Measurements from ENCODE around the gene SRBD1. TPM values are rescaled to one million over a fixed set of nuclear protein-coding genes. Genes with fewer than 3 reads are reported as not detected.

The SRBD1 gene
- total RNA-seq, 1 experiment from 2014 or later: 23.2 TPM

DNA sequence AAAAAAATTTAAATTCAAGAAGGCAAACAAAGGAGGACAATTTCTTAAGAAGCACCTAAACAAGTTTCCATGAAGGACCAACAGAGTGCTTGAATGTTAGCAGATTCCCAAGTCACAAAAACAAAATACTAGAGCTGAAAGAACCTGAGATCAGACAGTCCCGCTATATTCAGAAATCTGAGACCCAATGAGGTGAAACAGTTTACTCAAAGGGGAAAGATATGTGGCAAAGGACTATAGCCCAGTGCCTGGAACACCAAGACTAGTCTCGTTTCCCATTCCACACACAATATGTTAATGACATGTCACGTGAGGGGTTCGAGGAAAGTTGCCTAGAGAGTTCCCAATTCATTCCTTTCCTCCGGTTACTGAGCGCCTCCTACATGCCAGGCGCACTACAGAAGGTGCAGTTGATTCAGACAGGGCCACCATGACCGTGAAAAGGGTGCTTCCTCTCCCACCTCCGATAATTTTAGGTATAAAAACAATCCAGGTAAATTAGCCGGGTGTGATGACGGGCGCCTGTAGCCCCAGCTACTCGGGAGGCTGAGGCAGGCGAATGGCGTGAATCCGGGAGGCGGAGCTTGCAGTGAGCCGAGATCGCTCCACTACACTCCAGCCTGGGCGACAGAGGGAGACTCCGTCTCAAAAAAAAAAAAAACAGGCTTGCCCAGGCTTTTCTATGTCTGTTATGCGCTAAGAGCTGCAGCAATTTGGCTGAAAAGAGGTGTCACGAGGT lies 617 bp downstream of the SRBD1 start:
- in situ Hi-C loops (cut with HindIII; ENCODE audit: low pct_unique_long_range_greater_than_20kb, low sequenced_read_pairs): no loop called here
- DNase-seq (ENCODE audit: low read depth, low spot score): peak; percentile 91

DNA sequence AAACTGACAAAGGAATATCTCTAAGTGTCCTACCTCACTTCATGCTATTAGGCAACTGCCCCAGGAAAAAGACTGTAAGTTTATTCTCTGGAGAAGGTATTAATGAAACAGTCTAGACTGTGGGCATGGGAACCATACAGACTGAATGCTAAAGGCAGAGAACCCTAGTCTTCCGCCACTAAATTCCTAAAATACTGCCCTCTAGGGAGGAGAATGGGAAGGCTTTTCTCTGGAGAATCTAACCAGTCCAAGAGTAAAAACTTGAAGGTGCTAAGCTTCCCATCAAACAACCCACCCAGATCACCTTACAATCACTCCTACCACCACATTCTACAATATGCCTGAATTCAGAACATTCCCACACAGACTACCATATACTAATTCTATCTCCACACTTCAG lies 3.4 kb downstream of the SRBD1 start:
- peak; percentile 83 for DNase-seq (ENCODE audit: low read depth, low spot score)
- in situ Hi-C loops (cut with HindIII; ENCODE audit: low pct_unique_long_range_greater_than_20kb, low sequenced_read_pairs): no loop called here

DNA sequence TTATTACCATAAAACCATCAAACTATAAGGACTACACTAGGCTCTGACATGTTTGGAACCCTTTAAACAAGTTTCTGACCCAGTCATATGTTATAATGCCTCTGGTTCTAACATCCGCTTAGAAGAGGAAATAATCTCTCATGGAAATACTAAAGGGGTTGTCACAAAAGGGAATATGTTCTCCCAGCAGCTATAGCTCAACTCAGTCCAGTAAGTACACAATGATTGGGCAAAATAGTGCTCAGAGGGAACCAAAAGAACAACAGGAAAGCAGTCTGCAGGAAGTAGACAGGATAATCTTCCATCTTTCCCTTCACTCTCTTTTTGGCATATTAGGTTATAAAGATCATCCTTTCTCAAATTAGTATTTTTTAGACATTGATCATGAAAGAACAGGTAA lies 4.3 kb downstream of the SRBD1 start:
- in situ Hi-C loops (cut with HindIII; ENCODE audit: low pct_unique_long_range_greater_than_20kb, low sequenced_read_pairs): no loop called here
- DNase-seq (ENCODE audit: low read depth, low spot score): no peak

DNA sequence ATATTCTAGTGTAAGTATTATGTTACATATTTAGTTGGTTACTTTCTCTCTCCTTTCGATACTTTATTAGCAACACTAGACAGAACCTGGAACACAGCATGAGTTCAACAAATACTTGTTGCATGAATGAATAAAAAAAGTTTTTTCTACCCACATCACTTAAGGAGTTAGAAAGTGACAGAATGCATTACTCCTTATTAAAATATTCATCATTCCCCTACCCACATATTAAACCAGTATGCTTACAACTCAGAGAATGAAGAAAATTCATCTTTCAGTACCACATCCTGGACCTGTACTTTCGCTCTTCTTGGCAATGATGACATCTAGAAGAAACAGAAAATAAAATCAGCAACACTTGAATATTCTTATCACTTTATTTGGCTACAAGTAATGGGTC lies 6.0 kb downstream of the SRBD1 start:
- in situ Hi-C loops (cut with HindIII; ENCODE audit: low pct_unique_long_range_greater_than_20kb, low sequenced_read_pairs): no loop called here
- DNase-seq (ENCODE audit: low read depth, low spot score): no peak

DNA sequence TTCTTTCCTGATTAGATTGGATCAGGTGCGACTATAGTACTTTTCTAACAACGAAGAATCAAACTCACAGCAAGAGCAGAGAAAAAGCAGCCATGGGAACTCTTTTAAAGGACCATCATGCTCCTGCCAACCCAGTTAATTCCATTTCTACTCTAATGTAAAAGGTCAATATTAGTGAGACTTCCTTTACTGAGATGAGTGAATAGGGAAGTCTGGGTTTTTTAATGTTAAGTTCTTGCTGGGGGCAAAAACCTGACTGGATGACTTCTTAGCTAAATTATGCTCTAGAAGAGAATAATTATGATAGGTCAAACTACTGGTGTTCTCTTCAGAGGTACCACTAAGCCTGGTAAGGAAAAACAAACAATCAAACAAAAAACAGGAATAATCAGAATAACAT lies 8.4 kb downstream of the SRBD1 start:
- DNase-seq (ENCODE audit: low read depth, low spot score): no peak
- in situ Hi-C loops (cut with HindIII; ENCODE audit: low pct_unique_long_range_greater_than_20kb, low sequenced_read_pairs): no loop called here

DNA sequence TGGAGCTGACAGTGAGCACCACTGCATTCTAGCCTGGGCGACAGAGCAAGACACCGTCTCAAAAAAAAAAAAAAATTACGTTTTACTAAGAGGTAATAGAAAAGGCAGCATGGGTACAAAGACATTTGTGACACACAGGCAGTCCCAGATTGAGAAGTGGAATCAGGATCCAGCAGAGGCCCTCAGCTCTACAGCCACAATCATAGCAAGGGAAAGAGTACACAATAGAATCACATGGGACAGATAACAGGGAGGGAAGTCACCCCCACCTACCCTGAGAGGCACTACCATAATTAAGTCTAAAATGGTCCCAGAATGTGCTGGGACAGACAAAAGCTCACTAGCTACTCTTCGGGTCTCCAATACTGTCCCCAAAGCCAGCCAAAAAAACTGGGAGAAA lies 12.5 kb downstream of the SRBD1 start:
- no peak for DNase-seq (ENCODE audit: low read depth, low spot score)

DNA sequence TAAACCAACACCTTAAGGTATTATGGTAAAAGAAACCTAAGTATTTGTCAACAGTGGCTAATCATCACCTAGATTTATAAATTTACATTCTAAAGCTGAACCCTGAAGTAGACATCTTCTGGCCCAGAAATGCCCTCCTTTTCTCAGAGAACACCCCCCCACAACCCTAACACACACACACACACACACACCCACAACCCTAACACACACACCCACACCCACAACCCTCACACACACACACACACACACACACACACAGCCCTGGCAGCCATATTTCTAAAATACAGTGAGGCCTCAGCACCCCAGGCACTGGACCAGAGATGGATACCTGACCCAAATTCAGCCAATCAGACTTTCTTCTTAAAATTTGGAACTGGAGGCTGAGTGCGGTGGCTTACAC lies 14.3 kb downstream of the SRBD1 start:
- DNase-seq (ENCODE audit: low read depth, low spot score): no peak
- in situ Hi-C loops (cut with HindIII; ENCODE audit: low pct_unique_long_range_greater_than_20kb, low sequenced_read_pairs): no loop called here

More for the DNA sequence above, 12.5 kb downstream of the SRBD1 start:
- in situ Hi-C loops (cut with HindIII; ENCODE audit: low pct_unique_long_range_greater_than_20kb, low sequenced_read_pairs): no loop called here

DNA sequence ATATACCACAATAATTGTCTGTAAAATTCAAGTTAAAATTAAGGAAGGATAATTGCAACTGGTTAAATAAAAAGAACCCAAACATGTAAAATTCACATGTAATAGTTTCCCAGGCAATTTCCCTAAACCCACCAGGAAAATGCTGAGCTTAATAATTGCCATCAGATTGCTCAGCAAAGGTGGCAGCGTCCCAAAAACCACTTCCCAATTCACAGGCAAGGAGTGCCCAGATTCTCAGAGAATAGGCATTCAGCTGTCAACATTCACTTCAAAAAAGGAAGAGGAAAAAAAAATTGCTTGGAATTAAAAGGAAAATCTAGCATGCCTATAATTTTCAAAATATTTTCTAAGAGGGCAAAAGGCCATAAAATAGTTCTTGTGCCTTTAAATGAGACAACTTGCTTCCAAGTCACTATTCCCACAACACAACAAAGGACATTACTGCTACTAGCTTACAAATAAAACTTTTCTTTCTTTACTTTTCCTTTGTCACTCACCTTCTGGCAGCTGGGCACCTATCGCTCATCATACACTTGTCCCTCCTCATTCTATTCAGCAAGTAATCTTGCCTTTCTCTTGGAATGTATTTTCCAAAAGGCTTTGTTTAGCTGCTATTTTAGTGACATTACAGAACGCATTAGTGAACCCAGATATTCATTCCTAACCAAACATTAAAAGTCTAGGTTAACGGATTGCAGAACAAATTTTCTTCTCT lies 15.2 kb downstream of the SRBD1 start:
- in situ Hi-C loops (cut with HindIII; ENCODE audit: low pct_unique_long_range_greater_than_20kb, low sequenced_read_pairs): no loop called here
- DNase-seq (ENCODE audit: low read depth, low spot score): no peak

DNA sequence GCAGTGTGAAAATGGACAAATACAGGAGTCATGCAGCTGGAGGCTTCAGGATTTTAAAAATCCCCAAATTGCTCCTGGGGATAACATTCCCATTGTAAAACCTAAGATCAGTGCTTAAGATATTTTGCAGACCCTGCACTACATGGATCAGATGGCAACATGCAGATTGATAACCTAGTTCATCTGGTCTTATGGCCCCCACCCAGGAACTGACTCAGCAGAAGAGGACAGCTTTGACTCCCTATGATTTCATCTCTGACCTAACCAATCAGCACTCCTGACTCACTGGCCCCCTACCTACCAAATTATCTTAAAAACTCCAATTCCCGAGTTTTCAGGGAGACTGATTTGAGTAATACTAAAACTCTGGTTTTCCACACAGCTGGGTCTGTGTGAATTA lies 20.0 kb downstream of the SRBD1 start:
- no peak for DNase-seq (ENCODE audit: low read depth, low spot score)
- in situ Hi-C loops (cut with HindIII; ENCODE audit: low pct_unique_long_range_greater_than_20kb, low sequenced_read_pairs): no loop called here

DNA sequence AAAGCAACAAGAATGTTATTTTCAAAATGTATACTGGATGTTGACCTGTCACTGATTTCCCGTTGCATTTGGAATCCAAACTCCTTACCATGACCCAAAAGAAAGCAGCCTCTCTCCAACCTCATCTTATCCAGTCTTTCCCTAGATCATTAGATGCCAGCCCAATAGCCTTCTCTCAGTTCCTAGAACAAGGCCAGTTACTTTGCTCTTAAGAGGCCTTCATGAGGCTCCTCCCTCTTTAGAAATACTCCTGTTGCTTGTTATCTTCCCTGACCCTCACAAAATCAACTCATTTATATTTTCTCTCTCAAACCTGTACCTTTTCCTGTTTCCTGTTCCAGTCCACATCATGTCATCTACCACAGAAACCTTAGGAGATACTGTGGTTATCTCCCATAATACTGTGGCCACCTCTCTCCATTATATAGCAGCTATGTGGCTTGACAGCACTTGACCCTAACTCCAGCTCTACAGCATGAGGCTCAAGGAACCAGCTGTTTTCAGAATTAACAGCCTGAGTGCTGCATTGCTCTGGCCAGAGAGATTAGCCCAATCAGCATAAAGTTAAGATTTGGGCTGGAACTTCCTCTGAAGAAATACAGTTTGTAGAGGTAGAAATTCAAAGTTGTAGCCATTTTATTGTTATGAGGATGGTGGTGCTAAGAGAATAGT lies 22.8 kb downstream of the SRBD1 start:
- DNase-seq (ENCODE audit: low read depth, low spot score): no peak
- in situ Hi-C loops (cut with HindIII; ENCODE audit: low pct_unique_long_range_greater_than_20kb, low sequenced_read_pairs): no loop called here

DNA sequence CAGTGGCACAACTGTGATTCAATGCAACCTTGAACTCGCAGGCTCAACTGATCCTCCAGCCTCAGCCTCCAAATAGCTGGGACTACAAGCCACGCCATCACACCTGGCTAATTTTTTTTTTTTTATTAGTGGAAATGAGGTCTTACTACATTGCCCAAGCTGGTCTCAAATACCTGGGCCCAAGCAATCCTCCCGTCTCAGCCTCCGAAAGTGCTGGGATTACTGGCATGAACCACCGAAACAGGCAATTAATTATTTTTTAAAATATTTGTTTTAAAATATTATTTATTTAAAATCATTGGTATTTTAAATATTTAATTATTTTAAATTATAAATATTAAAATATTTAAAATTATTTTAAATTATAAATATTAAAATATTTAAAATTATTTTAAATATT lies 24.5 kb downstream of the SRBD1 start:
- no peak for DNase-seq (ENCODE audit: low read depth, low spot score)
- in situ Hi-C loops (cut with HindIII; ENCODE audit: low pct_unique_long_range_greater_than_20kb, low sequenced_read_pairs): no loop called here

DNA sequence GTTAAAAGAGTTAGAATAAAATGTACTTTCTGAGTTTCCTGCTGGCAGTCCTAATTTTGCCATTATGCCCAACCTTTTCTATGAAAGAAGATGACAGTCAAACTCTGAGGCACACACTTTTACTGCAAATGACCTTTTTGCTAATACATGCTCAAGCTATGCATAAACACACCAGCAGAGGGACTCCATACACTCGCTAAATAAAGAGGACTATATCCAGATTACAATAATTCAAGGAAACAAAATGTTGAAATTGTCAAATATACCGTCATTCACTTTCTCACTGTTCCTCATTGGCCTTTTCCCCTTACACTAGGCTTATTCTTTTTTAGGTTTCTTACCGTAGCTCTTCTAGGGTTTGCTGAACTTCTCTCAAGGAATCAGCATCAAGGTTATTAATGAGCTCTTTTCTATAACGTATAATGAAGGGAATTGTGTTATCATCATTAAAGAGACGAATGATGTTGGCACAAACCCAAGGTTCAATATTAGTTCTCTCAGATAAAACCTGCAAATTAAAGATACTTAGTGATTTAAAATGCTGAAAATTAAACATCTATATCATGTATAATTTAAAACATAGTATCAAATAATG lies 25.7 kb downstream of the SRBD1 start:
- in situ Hi-C loops (cut with HindIII; ENCODE audit: low pct_unique_long_range_greater_than_20kb, low sequenced_read_pairs): no loop called here
- DNase-seq (ENCODE audit: low read depth, low spot score): peak; percentile 75

DNA sequence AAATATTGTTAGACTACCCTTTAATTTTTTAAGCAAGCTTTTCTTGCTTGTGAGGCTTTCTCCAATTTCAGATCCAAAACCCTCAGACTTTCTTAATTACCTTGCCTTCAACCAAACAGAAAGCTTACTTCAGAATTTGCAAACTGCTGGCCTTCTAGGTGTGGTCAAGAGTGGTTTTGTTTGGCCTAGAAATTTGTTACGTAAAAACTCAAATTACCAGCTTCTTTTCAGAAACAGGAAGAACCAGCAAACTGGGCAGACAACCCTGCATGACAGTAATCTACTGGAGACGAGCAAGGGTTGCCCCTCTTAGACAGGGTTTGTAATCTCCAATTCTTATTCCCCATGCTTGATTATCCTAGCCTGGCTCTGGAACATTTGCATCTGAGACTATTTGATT lies 27.1 kb downstream of the SRBD1 start:
- no peak for DNase-seq (ENCODE audit: low read depth, low spot score)
- in situ Hi-C loops (cut with HindIII; ENCODE audit: low pct_unique_long_range_greater_than_20kb, low sequenced_read_pairs): no loop called here

DNA sequence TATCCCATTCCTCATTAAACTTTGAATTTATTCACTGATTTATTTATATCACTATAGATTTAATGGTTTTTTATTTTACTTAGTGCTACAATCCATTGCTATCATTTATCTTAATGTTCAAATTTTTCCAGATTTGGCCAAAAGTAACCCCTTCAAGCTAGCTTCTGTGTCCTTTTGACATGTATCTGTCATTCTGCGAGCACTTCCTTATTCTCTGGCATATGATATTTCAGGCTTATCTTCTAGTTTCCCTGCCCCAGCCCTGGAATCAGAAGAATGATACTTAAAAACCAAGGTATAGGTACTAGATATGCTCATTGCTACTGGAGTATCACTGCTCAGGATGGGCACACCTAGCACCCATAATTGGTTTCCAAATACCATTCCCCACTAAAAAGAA lies 28.5 kb downstream of the SRBD1 start:
- in situ Hi-C loops (cut with HindIII; ENCODE audit: low pct_unique_long_range_greater_than_20kb, low sequenced_read_pairs): no loop called here
- DNase-seq (ENCODE audit: low read depth, low spot score): no peak

DNA sequence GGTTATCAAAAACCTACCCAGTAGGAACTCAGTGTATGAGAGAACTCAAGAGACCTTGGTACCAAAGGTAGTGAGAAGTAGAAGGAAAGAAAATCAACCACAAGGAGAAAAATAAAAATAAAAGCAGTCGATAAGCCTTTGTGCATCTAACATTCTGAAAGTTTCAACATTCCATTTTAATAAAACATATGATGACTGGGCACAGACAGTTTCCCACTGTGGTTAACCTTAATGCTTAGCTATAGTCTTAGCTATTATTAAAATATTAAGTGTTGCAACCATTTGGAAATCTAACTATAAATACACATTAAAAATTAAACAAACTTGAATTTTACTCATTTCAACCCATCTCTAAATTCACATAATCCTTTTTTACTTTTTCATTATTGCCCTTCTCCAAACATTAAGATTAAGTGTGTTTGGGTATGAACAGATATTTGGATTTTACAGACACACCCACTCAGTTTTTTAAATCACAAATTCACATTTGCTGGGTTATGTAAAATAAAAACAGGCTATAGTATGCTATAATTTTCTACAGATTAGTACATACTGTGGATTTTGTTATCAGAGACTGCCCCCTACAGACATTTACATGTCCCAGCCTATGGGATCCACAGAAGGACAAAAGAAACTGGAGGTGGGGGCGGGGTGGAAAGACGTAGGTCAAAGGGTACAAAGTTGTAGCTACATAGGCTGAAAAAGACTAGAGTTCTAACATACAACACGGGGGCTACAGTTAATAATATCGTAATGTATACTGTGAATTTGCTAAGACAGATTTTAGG lies 32.8 kb downstream of the SRBD1 start:
- in situ Hi-C loops (cut with HindIII; ENCODE audit: low pct_unique_long_range_greater_than_20kb, low sequenced_read_pairs): no loop called here
- DNase-seq (ENCODE audit: low read depth, low spot score): peak; percentile 80

DNA sequence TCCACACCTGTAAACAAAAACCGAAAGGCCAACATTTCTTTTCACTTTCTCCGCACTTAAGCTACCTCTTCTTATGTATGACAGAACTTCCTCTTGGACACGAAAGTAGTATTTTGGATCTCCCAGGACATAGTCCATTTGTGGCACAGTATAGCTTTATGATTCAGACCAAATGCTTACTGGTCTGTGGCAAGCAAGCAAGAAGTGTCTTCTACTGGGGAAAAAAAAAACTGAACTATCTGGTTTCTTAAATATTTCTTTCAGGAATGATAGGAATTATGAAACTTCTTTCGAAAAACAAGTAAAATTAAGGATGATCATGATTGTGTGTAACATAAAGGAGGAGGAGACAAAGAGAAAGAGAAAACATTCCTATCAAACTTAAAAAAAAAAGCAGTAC lies 33.6 kb downstream of the SRBD1 start:
- DNase-seq (ENCODE audit: low read depth, low spot score): no peak
- in situ Hi-C loops (cut with HindIII; ENCODE audit: low pct_unique_long_range_greater_than_20kb, low sequenced_read_pairs): no loop called here

DNA sequence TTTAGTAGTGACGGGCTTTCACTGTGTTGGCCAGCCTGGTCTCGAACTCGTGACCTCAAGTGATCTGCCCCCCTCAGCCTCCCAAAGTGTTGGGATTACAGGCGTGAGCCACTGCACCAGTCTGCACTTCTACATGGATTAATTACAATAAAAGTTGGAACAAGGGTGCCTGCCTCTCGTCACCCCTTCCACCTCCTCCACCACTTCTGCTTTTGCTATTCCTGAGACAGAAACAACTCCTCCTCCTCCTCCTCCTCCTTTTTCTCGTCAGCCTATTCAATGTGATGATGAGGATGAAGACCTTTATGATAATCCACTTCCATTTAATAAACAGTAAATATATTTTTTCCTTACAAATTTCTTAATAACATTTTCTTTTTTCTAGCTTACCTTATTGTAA lies 35.2 kb downstream of the SRBD1 start:
- in situ Hi-C loops (cut with HindIII; ENCODE audit: low pct_unique_long_range_greater_than_20kb, low sequenced_read_pairs): no loop called here
- DNase-seq (ENCODE audit: low read depth, low spot score): no peak

DNA sequence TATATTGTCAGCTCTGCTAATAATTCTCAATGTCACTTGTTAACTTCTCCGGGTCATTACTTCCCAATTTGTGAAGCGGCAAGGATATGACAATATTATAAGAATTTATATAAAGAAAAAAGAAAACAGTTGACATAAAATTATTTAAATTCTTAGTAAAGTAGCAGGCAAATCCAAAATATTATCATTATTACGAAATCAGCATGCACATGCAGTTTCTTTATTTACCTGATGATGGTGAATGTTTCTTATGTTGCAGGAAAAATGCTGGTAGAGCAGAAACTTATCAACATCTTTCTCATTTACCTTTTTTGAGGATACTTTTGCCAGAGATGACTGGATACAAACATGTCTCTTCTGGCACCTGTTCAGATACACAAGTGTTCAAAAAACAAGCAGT lies 38.1 kb downstream of the SRBD1 start:
- no peak for DNase-seq (ENCODE audit: low read depth, low spot score)
- in situ Hi-C loops (cut with HindIII; ENCODE audit: low pct_unique_long_range_greater_than_20kb, low sequenced_read_pairs): no loop called here

Data from SK-MEL-5 (cell line).